HEK293 (cell line): ENCODE measurements around the gene FBXO40.

Source experiments
- CTCF ChIP-seq: fragments of 450-650 bp; formaldehyde crosslinking; IDR thresholded peaks from 2 replicates; pipeline ENCODE4 v1.5.1; 2016; ENCODE audit warnings: missing biosample characterization, missing genetic modification characterization
- ZNF302 ChIP-seq: fragments of 450-650 bp; formaldehyde crosslinking; IDR thresholded peaks from 2 replicates; pipeline ENCODE4 v1.5.1; 2016; ENCODE audit warnings: missing biosample characterization, missing genetic modification characterization, low read depth
- ZNF423 ChIP-seq: fragments of 450-650 bp; formaldehyde crosslinking; IDR thresholded peaks from 2 replicates; pipeline ENCODE4 v1.5.1; 2016; ENCODE audit warnings: missing biosample characterization, missing genetic modification characterization
- ZNF473 ChIP-seq: fragments of 450-650 bp; formaldehyde crosslinking; IDR thresholded peaks from 2 replicates; pipeline ENCODE4 v1.5.1; 2017; ENCODE audit warnings: missing biosample characterization, missing genetic modification characterization
- ZNF521 ChIP-seq: fragments of 450-650 bp; formaldehyde crosslinking; IDR thresholded peaks from 2 replicates; pipeline ENCODE4 v1.5.1; 2017; ENCODE audit warnings: missing biosample characterization, mild to moderate bottlenecking, missing genetic modification characterization

GRCh38 chr3:121659586-121659985 lies 66.4 kb downstream of the FBXO40 start:
- TF ChIP-seq ZNF423 (tag by site-specific recombination) (no peak), ZNF473 (no peak), ZNF302 (no peak), ZNF521 (tag by site-specific recombination) (no peak), CTCF (tag by site-specific recombination) (no peak)
